ENCODE measurements around the gene ATP6V0D1.

ATP6V0D1 gene

GRCh38 chr16:67446968-67447507 lies 33.9 kb downstream of the ATP6V0D1 start:
- Histone ChIP-seq H3K4me1 (ENCODE audit: control insufficient read depth, low read depth, low read length) (no peaks in the 10 kb centered on the region), H3K36me3 (ENCODE audit: control insufficient read depth, low read depth, low read length) (no peaks in the 10 kb centered on the region), H3K27ac (ENCODE audit: low read length) (no peak overlapping the region), H3K9me3 (ENCODE audit: control insufficient read depth, low read depth, low read length) (no peaks in the 10 kb centered on the region), H3K4me3 (ENCODE audit: low read length) (no peak overlapping the region), H3K27me3 (ENCODE audit: control insufficient read depth, insufficient read depth, low read length) (no peaks in the 10 kb centered on the region), H3K9ac (ENCODE audit: low read length) (no peak overlapping the region)

DNA sequence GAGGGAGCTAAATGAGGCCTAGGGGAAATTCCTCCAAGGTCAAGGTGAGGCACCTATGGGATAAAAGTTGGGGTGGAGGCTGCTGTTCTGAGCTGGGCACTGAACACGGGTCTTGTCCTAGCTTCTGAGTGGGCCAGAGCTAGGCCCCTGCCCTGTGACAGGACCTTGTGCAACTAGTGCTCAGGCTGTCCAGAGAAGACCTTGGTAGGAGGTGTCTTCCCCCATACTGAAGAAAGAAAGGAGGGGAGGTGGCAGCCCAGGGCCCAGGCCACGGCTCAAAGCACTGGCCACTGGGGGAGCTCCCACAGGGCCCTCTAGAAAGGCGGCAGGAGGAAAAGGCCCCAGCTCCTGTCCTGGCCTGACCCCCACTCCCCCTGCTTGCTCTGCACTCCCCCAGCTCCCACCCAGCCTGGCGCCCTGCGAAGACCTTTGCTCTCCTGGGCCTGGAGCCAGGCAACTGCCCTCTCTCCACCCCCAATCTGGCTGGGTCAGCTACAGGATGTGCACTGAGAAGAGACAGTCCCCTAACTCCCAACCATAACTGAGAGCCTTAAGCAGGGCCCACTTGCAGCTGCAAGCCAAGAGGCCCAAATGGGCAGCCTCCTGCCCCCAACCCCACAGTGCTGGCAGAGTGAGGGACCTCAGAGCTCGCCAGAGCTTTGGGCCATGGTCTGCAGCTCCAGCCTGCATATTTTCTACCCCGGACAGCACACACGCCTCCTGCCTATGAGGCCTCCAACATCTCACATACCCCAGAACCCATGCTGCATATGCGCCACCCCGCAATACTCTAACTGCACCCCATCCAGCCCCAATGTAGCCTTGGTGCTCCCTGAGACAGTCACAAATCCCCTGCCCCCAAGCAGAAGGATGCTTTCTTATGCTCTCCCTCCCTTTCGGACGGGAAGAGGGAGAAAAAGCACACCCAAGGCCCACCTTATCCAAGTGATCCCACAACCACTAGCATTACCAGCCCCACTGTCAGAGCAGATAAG lies 34.7 kb downstream of the ATP6V0D1 start:
- no peaks in the 10 kb centered on the region for H3K27me3 ChIP-seq (ENCODE audit: control insufficient read depth, insufficient read depth, low read length)
- H3K4me1 ChIP-seq (ENCODE audit: control insufficient read depth, low read depth, low read length) = no peaks in the 10 kb centered on the region
- no peak overlapping the region for H3K9ac ChIP-seq (ENCODE audit: low read length)
- H3K9me3 ChIP-seq (ENCODE audit: control insufficient read depth, low read depth, low read length) = no peaks in the 10 kb centered on the region
- H3K4me3 ChIP-seq (ENCODE audit: low read length) = no peak overlapping the region
- H3K27ac ChIP-seq (ENCODE audit: low read length) = no peak overlapping the region
- H3K36me3 ChIP-seq (ENCODE audit: control insufficient read depth, low read depth, low read length) = no peaks in the 10 kb centered on the region

GRCh38 chr16:67445441-67445912 lies 35.5 kb downstream of the ATP6V0D1 start:
- Histone ChIP-seq H3K4me3 (ENCODE audit: low read length) (no peak overlapping the region), H3K4me1 (ENCODE audit: control insufficient read depth, low read depth, low read length) (no peaks in the 10 kb centered on the region), H3K27me3 (ENCODE audit: control insufficient read depth, insufficient read depth, low read length) (no peaks in the 10 kb centered on the region), H3K9me3 (ENCODE audit: control insufficient read depth, low read depth, low read length) (no peaks in the 10 kb centered on the region), H3K36me3 (ENCODE audit: control insufficient read depth, low read depth, low read length) (no peaks in the 10 kb centered on the region), H3K9ac (ENCODE audit: low read length) (no peak overlapping the region), H3K27ac (ENCODE audit: low read length) (no peak overlapping the region)

DNA sequence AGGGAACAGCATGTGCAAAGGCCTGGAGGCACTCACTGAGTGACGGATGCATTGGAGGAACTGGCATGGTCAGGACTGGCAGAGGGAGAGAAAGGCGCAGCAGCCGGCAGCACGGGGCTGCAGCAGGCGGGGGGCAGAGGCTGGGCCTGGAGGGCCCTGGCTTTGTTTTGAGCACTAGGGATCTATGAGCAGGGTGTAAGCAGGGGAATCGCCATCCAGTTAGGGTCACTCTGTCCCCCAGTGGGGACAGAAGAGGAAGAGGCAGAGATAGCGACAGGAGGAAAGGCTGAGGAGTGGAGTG lies 35.9 kb downstream of the ATP6V0D1 start:
- no peaks in the 10 kb centered on the region for H3K27me3 ChIP-seq (ENCODE audit: control insufficient read depth, insufficient read depth, low read length)
- no peaks in the 10 kb centered on the region for H3K4me1 ChIP-seq (ENCODE audit: control insufficient read depth, low read depth, low read length)
- no peak overlapping the region for H3K9ac ChIP-seq (ENCODE audit: low read length)
- no peak overlapping the region for H3K27ac ChIP-seq (ENCODE audit: low read length)
- H3K9me3 ChIP-seq (ENCODE audit: control insufficient read depth, low read depth, low read length) = no peaks in the 10 kb centered on the region
- no peaks in the 10 kb centered on the region for H3K36me3 ChIP-seq (ENCODE audit: control insufficient read depth, low read depth, low read length)
- no peak overlapping the region for H3K4me3 ChIP-seq (ENCODE audit: low read length)

GRCh38 chr16:67444259-67445125 lies 36.5 kb downstream of the ATP6V0D1 start:
- Histone ChIP-seq H3K36me3 (ENCODE audit: control insufficient read depth, low read depth, low read length) (no peaks in the 10 kb centered on the region), H3K27me3 (ENCODE audit: control insufficient read depth, insufficient read depth, low read length) (no peaks in the 10 kb centered on the region), H3K4me3 (ENCODE audit: low read length) (no peak overlapping the region), H3K27ac (ENCODE audit: low read length) (no peak overlapping the region), H3K9ac (ENCODE audit: low read length) (no peak overlapping the region), H3K4me1 (ENCODE audit: control insufficient read depth, low read depth, low read length) (no peaks in the 10 kb centered on the region), H3K9me3 (ENCODE audit: control insufficient read depth, low read depth, low read length) (no peaks in the 10 kb centered on the region)

- Histone ChIP-seq H3K4me3 (ENCODE audit: low read length) (no peak overlapping the region), H3K9ac (ENCODE audit: low read length) (no peak overlapping the region), H3K27me3 (ENCODE audit: control insufficient read depth, insufficient read depth, low read length) (no peaks in the 10 kb centered on the region), H3K36me3 (ENCODE audit: control insufficient read depth, low read depth, low read length) (peaks cover 4% of the 10 kb centered on the region), H3K27ac (ENCODE audit: low read length) (no peak overlapping the region), H3K4me1 (ENCODE audit: control insufficient read depth, low read depth, low read length) (no peaks in the 10 kb centered on the region), H3K9me3 (ENCODE audit: control insufficient read depth, low read depth, low read length) (no peaks in the 10 kb centered on the region)
These were observed 37.7 kb downstream of the ATP6V0D1 start for GRCh38 chr16:67443265-67443664.

- no peak overlapping the region for H3K27ac ChIP-seq (ENCODE audit: low read length)
- H3K9ac ChIP-seq (ENCODE audit: low read length) = no peak overlapping the region
- H3K4me3 ChIP-seq (ENCODE audit: low read length) = no peak overlapping the region
- no peaks in the 10 kb centered on the region for H3K27me3 ChIP-seq (ENCODE audit: control insufficient read depth, insufficient read depth, low read length)
- no peaks in the 10 kb centered on the region for H3K4me1 ChIP-seq (ENCODE audit: control insufficient read depth, low read depth, low read length)
- no peaks in the 10 kb centered on the region for H3K9me3 ChIP-seq (ENCODE audit: control insufficient read depth, low read depth, low read length)
- peaks cover 5% of the 10 kb centered on the region for H3K36me3 ChIP-seq (ENCODE audit: control insufficient read depth, low read depth, low read length)
These were observed 38.2 kb downstream of the ATP6V0D1 start for GRCh38 chr16:67442581-67443255.

- Histone ChIP-seq H3K36me3 (ENCODE audit: control insufficient read depth, low read depth, low read length) (peaks cover 7% of the 10 kb centered on the region), H3K4me3 (ENCODE audit: low read length) (no peak overlapping the region), H3K27me3 (ENCODE audit: control insufficient read depth, insufficient read depth, low read length) (no peaks in the 10 kb centered on the region), H3K4me1 (ENCODE audit: control insufficient read depth, low read depth, low read length) (no peaks in the 10 kb centered on the region), H3K9ac (ENCODE audit: low read length) (no peak overlapping the region), H3K27ac (ENCODE audit: low read length) (no peak overlapping the region), H3K9me3 (ENCODE audit: control insufficient read depth, low read depth, low read length) (no peaks in the 10 kb centered on the region)
These were observed 39.0 kb downstream of the ATP6V0D1 start for GRCh38 chr16:67441907-67442306.

- no peaks in the 10 kb centered on the region for H3K4me1 ChIP-seq (ENCODE audit: control insufficient read depth, low read depth, low read length)
- peaks cover 10% of the 10 kb centered on the region for H3K36me3 ChIP-seq (ENCODE audit: control insufficient read depth, low read depth, low read length)
- no peak overlapping the region for H3K9ac ChIP-seq (ENCODE audit: low read length)
- H3K27ac ChIP-seq (ENCODE audit: low read length) = no peak overlapping the region
- no peak overlapping the region for H3K4me3 ChIP-seq (ENCODE audit: low read length)
- no peaks in the 10 kb centered on the region for H3K9me3 ChIP-seq (ENCODE audit: control insufficient read depth, low read depth, low read length)
- H3K27me3 ChIP-seq (ENCODE audit: control insufficient read depth, insufficient read depth, low read length) = no peaks in the 10 kb centered on the region
These were observed 39.6 kb downstream of the ATP6V0D1 start for GRCh38 chr16:67441271-67441753.

GRCh38 chr16:67438824-67439393 lies 42.0 kb downstream of the ATP6V0D1 start:
- no peaks in the 10 kb centered on the region for H3K9me3 ChIP-seq (ENCODE audit: control insufficient read depth, low read depth, low read length)
- no peaks in the 10 kb centered on the region for H3K4me1 ChIP-seq (ENCODE audit: control insufficient read depth, low read depth, low read length)
- no peak overlapping the region for H3K4me3 ChIP-seq (ENCODE audit: low read length)
- peaks cover 10% of the 10 kb centered on the region for H3K36me3 ChIP-seq (ENCODE audit: control insufficient read depth, low read depth, low read length)
- no peak overlapping the region for H3K9ac ChIP-seq (ENCODE audit: low read length)
- no peak overlapping the region for H3K27ac ChIP-seq (ENCODE audit: low read length)
- no peaks in the 10 kb centered on the region for H3K27me3 ChIP-seq (ENCODE audit: control insufficient read depth, insufficient read depth, low read length)
